ENCODE results near the gene NBEAL1. TPM values are rescaled to one million over a fixed set of nuclear protein-coding genes. Genes with fewer than 3 reads are reported as not detected.
A peak's percentile ranks its signal among the peaks of the same experiment; 100 is the strongest.

The NBEAL1 gene
- total and polyA plus RNA-seq, 2 experiments from 2014 or later, result 13.7 to 16.0 TPM

DNA sequence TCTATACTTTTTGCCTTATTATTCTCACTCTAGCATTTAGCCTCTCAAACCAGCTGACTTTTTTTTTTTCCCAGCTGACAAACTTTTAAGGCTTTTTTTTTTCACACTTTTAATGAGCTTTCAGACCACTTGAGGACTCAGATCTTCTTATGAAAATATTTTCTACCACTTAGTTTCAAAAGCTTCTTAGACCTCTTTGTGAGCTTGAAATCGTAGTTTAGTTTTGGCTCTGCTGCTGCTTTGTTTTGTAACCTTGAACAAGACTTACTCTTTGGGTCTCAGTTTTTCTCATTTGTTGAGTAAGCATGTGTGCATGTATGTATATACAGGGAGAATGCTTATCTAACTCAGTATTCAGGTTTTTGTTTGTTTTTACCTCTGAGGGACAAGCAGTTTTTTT lies 3.5 kb downstream of the NBEAL1 start:
- H3K4me1 ChIP-seq (ENCODE audit: low read depth), result peaks cover 32% of the 10 kb centered on the region
- no peak for TF ChIP-seq CTCF (IDR thresholded peaks at IDR 0.05; ENCODE audit: low read depth, low read length)
- H3K27me3 ChIP-seq, result no peaks in the 10 kb centered on the region
- no peaks in the 10 kb centered on the region for H3K9me3 ChIP-seq (ENCODE audit: low read depth)
- peak overlapping the region; percentile 30 for H3K4me3 ChIP-seq
- no peaks in the 10 kb centered on the region for H3K36me3 ChIP-seq
- peak; percentile 14 to 27 for DNase-seq (ENCODE audit: low read depth in 1 of 2, low spot score in 1 of 2)
- no peak overlapping the region for H3K27ac ChIP-seq

- Histone ChIP-seq H3K36me3 (no peaks in the 10 kb centered on the region), H3K4me3 (peak overlapping the region; percentile 30), H3K27me3 (no peaks in the 10 kb centered on the region), H3K4me1 (ENCODE audit: low read depth) (peaks cover 32% of the 10 kb centered on the region), H3K9me3 (ENCODE audit: low read depth) (no peaks in the 10 kb centered on the region), H3K27ac (no peak overlapping the region)
- no peak for DNase-seq (ENCODE audit: low read depth in 1 of 2, low spot score in 1 of 2)
- TF ChIP-seq CTCF (IDR thresholded peaks at IDR 0.05; ENCODE audit: low read depth, low read length), result no peak
Measured at GRCh38 chr2:203019142-203019541, 4.5 kb downstream of the NBEAL1 start.

DNA sequence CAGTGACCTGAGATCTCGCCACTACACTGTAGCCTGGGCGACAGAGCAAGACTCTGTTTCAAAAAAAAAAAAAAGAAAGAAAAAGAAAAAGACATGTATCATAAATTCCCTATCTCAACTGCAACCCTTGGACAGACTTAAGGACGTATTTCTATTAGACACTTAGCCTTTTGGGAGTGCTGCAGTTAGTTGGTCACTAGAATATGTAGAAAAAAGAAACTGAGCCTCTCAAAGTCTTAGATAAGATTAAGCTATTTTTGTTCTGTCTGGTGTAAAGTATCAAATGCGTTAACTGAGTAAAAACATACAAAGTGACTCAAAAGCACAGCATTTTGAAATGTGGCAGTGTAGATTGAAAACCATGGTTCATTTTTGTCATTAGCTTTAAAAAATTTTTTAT lies 7.3 kb downstream of the NBEAL1 start:
- H3K27ac ChIP-seq, result no peak overlapping the region

DNA sequence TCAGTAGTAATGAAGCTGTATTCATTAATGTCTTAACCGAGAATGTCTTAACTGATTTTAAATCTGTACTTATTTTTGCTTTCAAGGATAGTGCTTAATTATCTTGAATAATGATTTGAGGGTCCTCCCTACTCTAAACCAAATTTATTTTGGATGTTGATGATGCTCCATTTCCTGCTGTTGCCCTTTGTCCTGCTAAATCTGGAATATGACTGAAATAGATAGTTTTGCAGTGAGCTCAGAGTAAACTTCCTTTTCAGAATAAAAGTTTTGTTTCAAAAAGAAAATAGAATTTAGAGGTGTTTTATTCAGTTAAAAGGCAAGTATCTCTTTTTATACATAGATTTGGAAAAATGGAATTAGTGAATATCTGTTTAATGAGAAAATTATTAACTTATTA lies 8.1 kb downstream of the NBEAL1 start:
- H3K4me1 ChIP-seq (ENCODE audit: low read depth), result peaks cover 28% of the 10 kb centered on the region
- DNase-seq (ENCODE audit: low read depth in 1 of 2, low spot score in 1 of 2), result peak in 1 of 2 donors; percentile 21
- no peaks in the 10 kb centered on the region for H3K9me3 ChIP-seq (ENCODE audit: low read depth)
- no peak overlapping the region for H3K27ac ChIP-seq
- no peak for TF ChIP-seq CTCF (IDR thresholded peaks at IDR 0.05; ENCODE audit: low read depth, low read length)
- no peak overlapping the region for H3K4me3 ChIP-seq
- H3K36me3 ChIP-seq, result no peaks in the 10 kb centered on the region
- H3K27me3 ChIP-seq, result no peaks in the 10 kb centered on the region

More for the DNA sequence above, 7.3 kb downstream of the NBEAL1 start:
- H3K27me3 ChIP-seq, result no peaks in the 10 kb centered on the region
- H3K36me3 ChIP-seq, result no peaks in the 10 kb centered on the region
- H3K4me3 ChIP-seq, result no peak overlapping the region
- TF ChIP-seq CTCF (IDR thresholded peaks at IDR 0.05; ENCODE audit: low read depth, low read length), result no peak
- no peaks in the 10 kb centered on the region for H3K9me3 ChIP-seq (ENCODE audit: low read depth)
- H3K4me1 ChIP-seq (ENCODE audit: low read depth), result peaks cover 31% of the 10 kb centered on the region
- DNase-seq (ENCODE audit: low read depth in 1 of 2, low spot score in 1 of 2), result peak; percentile 13 to 33

DNA sequence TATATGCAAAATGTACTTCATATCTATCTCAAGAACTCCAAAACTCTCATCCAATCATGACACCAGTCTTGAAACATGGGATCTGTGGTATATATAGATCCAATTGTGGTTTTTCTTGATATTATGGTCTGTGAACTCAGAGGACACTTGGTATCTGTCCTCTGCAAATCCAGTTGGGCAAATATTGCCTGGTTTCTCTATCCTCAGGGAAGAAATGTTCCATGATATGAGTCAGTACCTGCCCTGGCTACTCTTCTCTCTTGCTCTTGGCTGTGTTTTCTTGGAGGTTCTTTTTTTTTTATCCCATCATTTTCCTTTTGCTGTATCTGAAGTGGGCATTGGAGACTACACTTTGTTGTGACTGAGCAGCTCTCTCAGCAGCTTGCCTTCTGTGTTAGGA lies 10.9 kb downstream of the NBEAL1 start:
- Histone ChIP-seq H3K4me1 (ENCODE audit: low read depth) (peaks cover 21% of the 10 kb centered on the region), H3K27me3 (no peaks in the 10 kb centered on the region), H3K9me3 (ENCODE audit: low read depth) (no peaks in the 10 kb centered on the region), H3K27ac (no peak overlapping the region), H3K36me3 (no peaks in the 10 kb centered on the region), H3K4me3 (no peak overlapping the region)
- TF ChIP-seq CTCF (IDR thresholded peaks at IDR 0.05; ENCODE audit: low read depth, low read length), result no peak
- DNase-seq (ENCODE audit: low read depth in 1 of 2, low spot score in 1 of 2), result no peak

- Histone ChIP-seq H3K27me3 (no peaks in the 10 kb centered on the region), H3K27ac (no peak overlapping the region), H3K4me1 (ENCODE audit: low read depth) (peaks cover 5% of the 10 kb centered on the region), H3K36me3 (no peaks in the 10 kb centered on the region), H3K9me3 (ENCODE audit: low read depth) (no peaks in the 10 kb centered on the region), H3K4me3 (no peak overlapping the region)
- no peak for DNase-seq (ENCODE audit: low read depth in 1 of 2, low spot score in 1 of 2)
- no peak for TF ChIP-seq CTCF (IDR thresholded peaks at IDR 0.05; ENCODE audit: low read depth, low read length)
Measured at GRCh38 chr2:203030545-203030944, 15.9 kb downstream of the NBEAL1 start.
